Measurements from ENCODE around the gene CAMK1.
A peak's percentile ranks its signal among the peaks of the same experiment; 100 is the strongest.

The CAMK1 gene

GRCh38 chr3:9769426-9770275, at the start of gene CAMK1:
CAMK1 (minus strand) TSS chr3:9769947; CDS start chr3:9767749, 2,198 bp downstream.
- H3K36me3 Mint-ChIP-seq (ENCODE audit: low read depth): peaks cover 5% of the 10 kb centered on the region
- no peaks in the 10 kb centered on the region for H3K9me3 Mint-ChIP-seq
- H3K27ac Mint-ChIP-seq: peak within 1 kb of the TSS; percentile 71
- peaks cover 25% of the 10 kb centered on the region for H3K4me1 Mint-ChIP-seq (ENCODE audit: low read depth)
- no peaks in the 10 kb centered on the region for H3K27me3 Mint-ChIP-seq (ENCODE audit: low read depth)
- H3K4me3 Mint-ChIP-seq: peak within 1 kb of the TSS; percentile 87

DNA sequence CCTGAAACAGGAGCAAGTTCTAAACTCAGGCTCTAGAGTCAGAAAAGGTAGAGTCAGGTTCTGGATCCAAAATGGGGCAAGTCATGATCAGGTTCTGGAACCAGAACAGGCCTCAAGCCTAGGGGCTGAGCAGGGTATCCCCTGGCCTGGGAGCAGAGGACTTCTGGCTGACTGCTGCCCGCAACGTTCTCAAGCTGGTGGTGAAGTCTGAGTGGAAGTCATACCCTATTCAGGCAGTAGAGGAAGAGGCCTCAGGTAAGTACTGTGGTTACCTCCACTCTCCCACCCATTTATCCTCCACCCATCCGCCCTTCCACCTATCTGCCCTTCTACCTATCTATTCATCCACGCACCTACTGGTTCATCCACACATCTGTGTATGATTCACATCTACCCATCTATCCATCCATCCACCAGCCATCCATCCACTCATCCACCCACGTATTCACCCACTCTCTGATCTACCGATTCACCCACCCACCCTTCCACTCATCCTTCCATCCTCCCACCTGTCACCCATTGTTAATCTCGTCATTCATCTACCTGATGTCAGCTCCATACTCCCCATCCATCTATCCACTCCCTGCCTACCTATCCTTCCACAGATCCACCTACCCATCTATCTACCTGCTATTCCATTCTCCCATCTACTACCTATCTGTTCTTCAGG, 49.1 kb upstream of the CAMK1 start:
- H3K27ac Mint-ChIP-seq: no peak overlapping the region
- no peaks in the 10 kb centered on the region for H3K9me3 Mint-ChIP-seq
- H3K36me3 Mint-ChIP-seq (ENCODE audit: low read depth): peaks cover 14% of the 10 kb centered on the region
- no peaks in the 10 kb centered on the region for H3K4me1 Mint-ChIP-seq (ENCODE audit: low read depth)
- no peaks in the 10 kb centered on the region for H3K27me3 Mint-ChIP-seq (ENCODE audit: low read depth)
- no peak overlapping the region for H3K4me3 Mint-ChIP-seq

DNA sequence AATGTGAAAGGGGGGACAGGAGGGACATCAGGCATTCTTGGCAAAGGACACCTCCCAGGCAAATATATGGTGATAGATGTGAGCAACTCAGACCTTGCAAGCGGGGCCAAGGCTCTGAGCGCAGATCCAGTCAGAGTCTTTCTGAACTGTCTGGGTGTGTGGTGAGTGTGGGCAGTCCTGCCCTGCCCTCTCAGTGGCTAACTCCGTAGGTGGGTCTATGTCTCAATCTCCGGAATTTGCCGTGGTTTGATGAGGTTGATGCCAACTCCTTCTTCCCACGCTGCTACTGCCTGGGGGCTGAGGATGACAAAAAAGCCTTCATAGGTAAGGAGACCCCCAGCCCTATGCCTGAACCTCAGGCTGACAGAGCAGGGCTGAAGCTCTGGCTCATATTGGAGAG, 47.7 kb upstream of the CAMK1 start:
- H3K9me3 Mint-ChIP-seq: no peaks in the 10 kb centered on the region
- no peaks in the 10 kb centered on the region for H3K27me3 Mint-ChIP-seq (ENCODE audit: low read depth)
- H3K27ac Mint-ChIP-seq: no peak overlapping the region
- H3K4me1 Mint-ChIP-seq (ENCODE audit: low read depth): no peaks in the 10 kb centered on the region
- peaks cover 20% of the 10 kb centered on the region for H3K36me3 Mint-ChIP-seq (ENCODE audit: low read depth)
- no peak overlapping the region for H3K4me3 Mint-ChIP-seq

GRCh38 chr3:9815986-9816385, 46.2 kb upstream of the CAMK1 start:
- Mint-ChIP-seq H3K27ac (no peak overlapping the region), H3K36me3 (ENCODE audit: low read depth) (peaks cover 28% of the 10 kb centered on the region)

GRCh38 chr3:9812870-9813483, 43.2 kb upstream of the CAMK1 start:
- H3K9me3 Mint-ChIP-seq: no peaks in the 10 kb centered on the region
- peak overlapping the region; percentile 28 for H3K27ac Mint-ChIP-seq
- no peaks in the 10 kb centered on the region for H3K27me3 Mint-ChIP-seq (ENCODE audit: low read depth)
- no peak overlapping the region for H3K4me3 Mint-ChIP-seq
- H3K36me3 Mint-ChIP-seq (ENCODE audit: low read depth): peaks cover 24% of the 10 kb centered on the region
- peaks cover 28% of the 10 kb centered on the region for H3K4me1 Mint-ChIP-seq (ENCODE audit: low read depth)

More at GRCh38 chr3:9815986-9816385, 46.2 kb upstream of the CAMK1 start:
- Mint-ChIP-seq H3K27me3 (ENCODE audit: low read depth) (no peaks in the 10 kb centered on the region), H3K4me1 (ENCODE audit: low read depth) (peaks cover 8% of the 10 kb centered on the region), H3K9me3 (no peaks in the 10 kb centered on the region), H3K4me3 (no peak overlapping the region)

DNA sequence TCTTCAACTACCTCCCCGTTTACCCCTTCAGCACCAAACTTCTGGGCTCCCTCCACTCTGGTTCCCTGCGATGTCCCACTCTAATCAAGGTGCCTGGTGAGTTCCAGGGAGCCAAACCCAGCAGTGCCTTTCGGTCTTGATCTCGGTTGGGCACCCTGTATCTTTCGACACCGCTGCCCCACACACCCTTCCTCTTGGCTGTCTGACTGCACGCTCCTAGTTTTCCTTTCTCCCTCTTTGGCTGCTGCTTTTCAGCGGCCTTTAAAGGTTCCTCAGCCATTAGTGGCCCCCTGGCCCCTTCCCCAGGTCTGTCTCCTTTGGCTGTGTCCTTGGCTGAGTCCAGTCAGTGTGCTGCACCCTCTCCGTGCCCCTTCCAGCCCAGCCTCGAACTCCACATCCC, 41.1 kb upstream of the CAMK1 start:
- Mint-ChIP-seq H3K27ac (peak overlapping the region; percentile 27), H3K4me1 (ENCODE audit: low read depth) (peaks cover 34% of the 10 kb centered on the region), H3K9me3 (no peaks in the 10 kb centered on the region), H3K27me3 (ENCODE audit: low read depth) (no peaks in the 10 kb centered on the region), H3K4me3 (peak overlapping the region; percentile 70), H3K36me3 (ENCODE audit: low read depth) (peaks cover 32% of the 10 kb centered on the region)

GRCh38 chr3:9810433-9810770, 40.7 kb upstream of the CAMK1 start:
- H3K36me3 Mint-ChIP-seq (ENCODE audit: low read depth): peaks cover 32% of the 10 kb centered on the region
- H3K27me3 Mint-ChIP-seq (ENCODE audit: low read depth): no peaks in the 10 kb centered on the region
- peak overlapping the region; percentile 27 for H3K27ac Mint-ChIP-seq
- no peaks in the 10 kb centered on the region for H3K9me3 Mint-ChIP-seq
- H3K4me3 Mint-ChIP-seq: peak overlapping the region; percentile 70
- peaks cover 34% of the 10 kb centered on the region for H3K4me1 Mint-ChIP-seq (ENCODE audit: low read depth)

GRCh38 chr3:9809615-9810432, 40.1 kb upstream of the CAMK1 start, which contains the start of gene TTLL3:
TTLL3 (plus strand) TSS chr3:9810262; CDS start chr3:9810662, 400 bp downstream.
- H3K4me3 Mint-ChIP-seq: peak within 1 kb of the TSS; percentile 80
- peak within 1 kb of the TSS; percentile 92 for H3K27ac Mint-ChIP-seq
- H3K27me3 Mint-ChIP-seq (ENCODE audit: low read depth): no peaks in the 10 kb centered on the region
- H3K9me3 Mint-ChIP-seq: no peaks in the 10 kb centered on the region
- peaks cover 34% of the 10 kb centered on the region for H3K4me1 Mint-ChIP-seq (ENCODE audit: low read depth)
- peaks cover 37% of the 10 kb centered on the region for H3K36me3 Mint-ChIP-seq (ENCODE audit: low read depth)

GRCh38 chr3:9809239-9809614, 39.5 kb upstream of the CAMK1 start:
- no peaks in the 10 kb centered on the region for H3K27me3 Mint-ChIP-seq (ENCODE audit: low read depth)
- H3K9me3 Mint-ChIP-seq: no peaks in the 10 kb centered on the region
- H3K36me3 Mint-ChIP-seq (ENCODE audit: low read depth): peaks cover 43% of the 10 kb centered on the region
- H3K4me1 Mint-ChIP-seq (ENCODE audit: low read depth): peaks cover 34% of the 10 kb centered on the region
- peak overlapping the region; percentile 80 for H3K4me3 Mint-ChIP-seq
- peak overlapping the region; percentile 92 for H3K27ac Mint-ChIP-seq

- no peak overlapping the region for H3K4me3 Mint-ChIP-seq
- peaks cover 36% of the 10 kb centered on the region for H3K4me1 Mint-ChIP-seq (ENCODE audit: low read depth)
- peaks cover 48% of the 10 kb centered on the region for H3K36me3 Mint-ChIP-seq (ENCODE audit: low read depth)
- H3K27me3 Mint-ChIP-seq (ENCODE audit: low read depth): no peaks in the 10 kb centered on the region
- peak overlapping the region; percentile 92 for H3K27ac Mint-ChIP-seq
- no peaks in the 10 kb centered on the region for H3K9me3 Mint-ChIP-seq
These were observed 38.7 kb upstream of the CAMK1 start for GRCh38 chr3:9808345-9809037.

DNA sequence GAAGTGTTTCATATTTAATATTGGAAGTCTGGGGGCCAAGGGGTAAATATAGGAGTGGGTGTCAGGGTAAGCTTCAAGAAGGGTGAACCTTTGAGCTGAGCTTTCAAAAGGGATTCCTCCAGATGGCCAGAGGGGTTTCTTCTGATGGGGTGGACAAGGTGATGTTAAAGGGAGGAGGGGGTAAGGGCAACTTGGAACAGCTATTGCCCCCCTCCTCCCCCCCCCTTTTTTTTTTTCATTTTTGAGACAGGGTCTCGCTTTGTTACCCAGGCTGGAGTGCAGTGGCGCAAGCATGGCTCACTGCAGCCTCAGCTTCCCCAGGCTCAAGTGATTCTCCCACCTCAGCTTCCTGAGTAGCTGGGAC, 38.2 kb upstream of the CAMK1 start:
- Mint-ChIP-seq H3K27ac (peak overlapping the region; percentile 92), H3K36me3 (ENCODE audit: low read depth) (peaks cover 48% of the 10 kb centered on the region), H3K4me1 (ENCODE audit: low read depth) (peaks cover 41% of the 10 kb centered on the region), H3K4me3 (no peak overlapping the region), H3K27me3 (ENCODE audit: low read depth) (no peaks in the 10 kb centered on the region), H3K9me3 (no peaks in the 10 kb centered on the region)

- Mint-ChIP-seq H3K4me1 (ENCODE audit: low read depth) (peaks cover 41% of the 10 kb centered on the region), H3K9me3 (no peaks in the 10 kb centered on the region), H3K36me3 (ENCODE audit: low read depth) (peaks cover 50% of the 10 kb centered on the region), H3K4me3 (no peak overlapping the region), H3K27me3 (ENCODE audit: low read depth) (no peaks in the 10 kb centered on the region), H3K27ac (no peak overlapping the region)
These were observed 37.2 kb upstream of the CAMK1 start for GRCh38 chr3:9806688-9807589.

GRCh38 chr3:9806137-9806536, 36.4 kb upstream of the CAMK1 start:
- no peaks in the 10 kb centered on the region for H3K9me3 Mint-ChIP-seq
- H3K27me3 Mint-ChIP-seq (ENCODE audit: low read depth): no peaks in the 10 kb centered on the region
- H3K27ac Mint-ChIP-seq: no peak overlapping the region
- peaks cover 47% of the 10 kb centered on the region for H3K36me3 Mint-ChIP-seq (ENCODE audit: low read depth)
- peaks cover 34% of the 10 kb centered on the region for H3K4me1 Mint-ChIP-seq (ENCODE audit: low read depth)
- H3K4me3 Mint-ChIP-seq: no peak overlapping the region
